Posterior vena cava (tissue), 2 donors: ENCODE data around the gene CALB2. TPM values are rescaled to one million over a fixed set of nuclear protein-coding genes. Genes with fewer than 3 reads are reported as not detected.
"Not testable (repeated sequence)": the region's sequence is repeated elsewhere in the genome, so short reads cannot be mapped to it uniquely, and the experiment has no call there.

Experiments used
- DNase-seq: peaks from one replicate; pipeline ENCODE4 v3.0.0-alpha.2; 2020; ENCODE audit warnings: low spot score
- intact Hi-C, 2 donors: fragments of 100-400 bp; cut with DNase I; formaldehyde crosslinking; loops; one replicate each; pipeline versions ENCODE4 v1.14.1 to v1.14.2; 2022 to 2023
- total RNA-seq, 2 donors: library from RNA; stranded (reverse); fragmentation: NEBNext Ultra II Directional; extraction: Animal tissue kit (Norgen Biotek cat#: 25700); gene quantifications; one replicate each; pipeline ENCODE4 v1.2.1, GENCODE V29; 2021
- donor health status: DM: yes; HTN: yes; CAD: no.
- donor health status: DM: yes; HTN: yes; CAD: no.

Gene CALB2
- total RNA-seq, 2 donors from 2014 or later, result 0.62 to 1.2 TPM

DNA sequence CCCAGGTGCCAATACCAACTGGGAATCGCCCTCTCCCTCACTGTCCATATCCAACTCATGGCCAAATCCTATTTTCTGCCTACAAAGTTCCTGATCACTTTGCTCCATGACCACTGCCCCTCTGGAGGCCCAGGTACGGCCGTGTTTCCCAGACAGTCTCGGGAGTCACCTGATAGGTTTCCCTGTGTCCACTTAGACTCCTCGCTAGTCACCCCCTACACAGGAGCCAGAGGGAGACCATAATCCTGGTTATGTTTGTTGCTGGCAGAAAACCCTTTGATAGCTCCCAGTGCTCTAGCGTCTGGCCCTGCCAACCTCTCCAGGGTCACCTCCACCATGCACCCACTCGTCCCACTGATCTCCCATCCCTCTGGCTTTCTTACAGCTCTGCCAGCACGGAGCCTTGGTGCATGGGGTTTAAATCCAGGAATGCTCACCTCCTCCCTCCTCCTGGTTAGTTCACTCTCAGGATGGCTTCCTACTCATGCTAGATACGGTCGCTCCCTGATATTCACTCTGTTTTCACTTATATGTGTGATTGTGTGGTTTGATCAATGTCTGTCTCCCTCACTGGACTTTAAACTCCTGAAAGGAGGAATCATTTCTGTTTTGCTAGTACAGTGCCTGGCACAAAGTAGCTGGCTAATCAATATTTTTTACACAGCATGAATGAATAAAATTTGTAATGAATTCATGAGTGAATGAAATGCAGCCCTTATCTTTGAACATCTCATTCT is 7.5 kb upstream of the CALB2 start:
- intact Hi-C loops, result no loop called here

DNA sequence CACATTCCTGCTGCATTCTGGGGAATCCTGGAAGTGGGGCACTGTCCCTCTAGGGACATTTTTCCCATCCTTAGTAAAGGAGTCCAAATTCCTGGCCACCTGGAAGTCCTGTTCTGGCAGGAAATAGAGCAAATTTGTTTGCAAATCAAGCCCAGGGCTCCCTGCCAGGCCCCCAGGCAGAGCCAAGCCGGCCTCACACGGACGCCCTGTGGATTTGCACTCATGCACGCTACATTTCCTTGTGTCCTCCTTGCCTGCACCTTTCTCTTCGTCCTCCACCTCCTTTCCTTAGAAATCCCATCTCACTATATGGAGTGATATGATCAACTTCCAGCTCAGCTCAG is 7.0 kb upstream of the CALB2 start:
- DNase-seq, result no peak
- intact Hi-C loops, result no loop called here

More for the DNA sequence above, 7.5 kb upstream of the CALB2 start:
- DNase-seq, result no peak

DNA sequence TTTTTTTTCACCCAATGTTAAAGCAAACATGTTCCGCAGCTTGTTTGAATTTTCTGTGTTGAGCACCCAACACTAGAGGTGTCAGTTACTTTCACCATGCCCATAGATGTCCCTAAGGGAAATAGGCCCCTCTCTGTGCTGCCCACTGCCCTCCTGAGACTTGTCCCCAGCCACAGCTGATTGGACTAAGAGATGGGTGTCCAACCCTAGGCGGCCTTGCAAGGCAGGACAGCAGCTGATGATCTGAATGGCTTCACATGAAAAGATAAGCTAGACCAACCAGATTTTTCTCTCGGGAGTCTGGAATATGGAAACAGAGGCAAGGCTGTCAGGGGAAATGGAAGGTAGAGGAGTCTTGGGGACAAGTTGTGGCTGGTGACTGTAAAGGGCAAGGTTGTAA is 6.1 kb upstream of the CALB2 start:
- DNase-seq, result no peak
- intact Hi-C loops, result no loop called here

DNA sequence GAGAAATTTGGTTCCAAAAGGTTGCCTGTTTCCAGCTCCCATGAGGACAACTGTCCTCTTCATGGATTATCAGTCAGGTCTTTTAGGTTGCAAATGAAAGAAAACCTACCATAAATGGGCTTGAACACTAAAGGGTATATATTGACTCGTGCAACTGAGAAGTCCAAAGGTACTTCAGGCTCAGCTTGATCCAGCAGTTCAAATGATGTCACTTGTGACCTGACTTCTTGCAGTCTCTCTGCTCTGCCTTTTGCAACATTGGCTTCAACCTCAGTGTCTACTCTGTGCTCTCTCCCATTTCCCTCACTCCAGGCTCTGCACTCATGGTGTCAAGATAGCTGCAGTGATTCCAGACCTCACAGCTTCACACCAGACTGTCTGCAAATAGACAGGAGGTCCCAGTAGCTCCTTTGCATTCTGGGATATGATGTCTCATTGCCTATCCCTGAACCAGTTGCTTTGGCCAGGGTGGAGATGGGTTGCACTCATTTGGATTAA is 5.5 kb upstream of the CALB2 start:
- intact Hi-C loops, result no loop called here
- DNase-seq, result no peak

DNA sequence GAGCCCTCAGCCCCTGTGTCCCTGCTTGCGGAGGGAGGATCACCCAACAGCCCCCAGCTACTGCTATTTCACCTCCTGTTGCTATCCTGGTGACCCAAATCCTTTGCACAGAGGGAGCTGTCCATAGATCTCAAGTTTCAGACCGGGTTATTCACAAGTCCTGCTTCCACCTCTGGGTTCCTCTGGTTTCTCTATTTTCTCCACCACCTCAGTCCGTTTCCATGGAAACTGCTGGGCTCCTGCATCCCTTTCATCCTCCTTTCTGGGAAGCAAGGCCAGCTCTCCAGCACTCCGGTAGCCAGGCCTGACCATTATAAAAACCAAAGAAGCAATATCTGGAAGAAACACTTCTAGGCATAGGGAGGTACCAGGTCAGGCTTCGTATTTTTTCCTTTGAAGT is 4.8 kb upstream of the CALB2 start:
- intact Hi-C loops, result no loop called here
- no peak for DNase-seq

DNA sequence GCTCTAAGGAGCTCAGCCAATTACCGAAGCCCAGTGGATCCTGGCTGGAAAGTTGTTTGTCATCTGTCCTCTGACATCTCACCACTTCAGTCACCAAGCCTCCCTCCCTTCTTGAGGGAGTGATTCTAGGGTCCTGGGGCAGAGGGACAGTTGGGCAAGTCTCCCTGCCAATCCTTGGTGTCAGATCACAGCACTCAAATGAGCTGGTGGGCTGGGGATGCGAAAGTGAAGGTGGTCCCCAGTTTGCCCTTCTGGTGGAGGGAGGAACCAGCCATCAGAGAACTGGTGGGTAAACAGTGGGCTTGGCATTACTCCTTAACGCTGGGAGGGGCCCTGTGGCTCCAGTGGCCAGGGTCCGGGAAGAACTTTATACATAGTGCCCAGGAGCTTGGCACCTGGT is 4.4 kb upstream of the CALB2 start:
- intact Hi-C loops, result no loop called here
- DNase-seq, result no peak

DNA sequence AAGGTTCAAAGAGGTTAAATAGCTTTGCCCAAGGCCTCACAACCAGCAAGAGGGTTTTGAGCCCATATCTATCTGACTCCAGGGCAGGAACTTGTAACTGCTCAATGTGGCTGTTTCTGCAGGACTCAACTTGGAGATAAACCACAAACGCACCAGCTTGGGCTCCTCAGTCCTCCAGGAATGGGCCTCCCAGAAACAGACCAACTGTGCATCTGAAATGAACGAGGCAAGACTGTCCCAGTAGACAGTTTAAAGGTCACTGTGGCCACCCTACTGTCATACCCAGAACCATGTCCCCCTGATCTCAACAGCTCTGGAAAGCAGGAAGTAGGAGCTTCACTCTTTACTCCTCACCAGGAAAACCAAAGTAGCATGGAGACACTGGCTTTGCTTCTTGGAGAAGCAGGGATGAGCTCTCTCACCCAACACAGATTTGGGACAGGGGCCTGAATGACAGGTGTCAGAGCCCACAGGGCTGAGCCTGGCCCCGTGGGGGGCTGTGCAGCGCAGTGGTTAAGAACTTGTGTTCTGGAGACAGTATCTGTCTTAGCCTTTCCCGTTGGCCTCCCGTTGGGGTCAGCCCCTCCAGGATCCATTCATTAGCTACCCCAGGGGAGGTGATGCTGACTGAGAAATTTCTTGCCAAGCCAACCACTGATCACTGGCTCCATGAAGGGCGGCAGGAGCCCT is 2.3 kb upstream of the CALB2 start:
- intact Hi-C loops, result no loop called here
- DNase-seq, result no peak

DNA sequence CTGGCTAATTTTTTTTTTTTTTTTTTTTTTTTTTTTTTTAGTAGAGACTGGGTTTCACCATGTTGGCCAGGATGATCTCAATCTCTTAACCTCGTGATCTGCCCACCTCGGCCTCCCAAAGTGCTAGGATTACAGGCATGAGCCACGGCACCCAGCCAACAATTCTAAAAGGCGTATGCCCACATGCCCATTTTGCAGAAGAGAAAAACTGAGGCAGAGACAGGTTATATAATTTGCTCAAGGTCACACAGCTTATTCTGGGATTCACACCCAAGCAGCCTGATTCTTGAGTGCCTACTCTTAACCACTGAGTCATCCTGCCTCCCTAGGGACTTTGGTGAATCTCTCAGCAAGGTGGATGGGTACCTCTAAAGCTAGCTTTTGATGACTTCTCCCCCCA is 1.6 kb upstream of the CALB2 start:
- DNase-seq, intact Hi-C loops: not testable (repeated sequence)

DNA sequence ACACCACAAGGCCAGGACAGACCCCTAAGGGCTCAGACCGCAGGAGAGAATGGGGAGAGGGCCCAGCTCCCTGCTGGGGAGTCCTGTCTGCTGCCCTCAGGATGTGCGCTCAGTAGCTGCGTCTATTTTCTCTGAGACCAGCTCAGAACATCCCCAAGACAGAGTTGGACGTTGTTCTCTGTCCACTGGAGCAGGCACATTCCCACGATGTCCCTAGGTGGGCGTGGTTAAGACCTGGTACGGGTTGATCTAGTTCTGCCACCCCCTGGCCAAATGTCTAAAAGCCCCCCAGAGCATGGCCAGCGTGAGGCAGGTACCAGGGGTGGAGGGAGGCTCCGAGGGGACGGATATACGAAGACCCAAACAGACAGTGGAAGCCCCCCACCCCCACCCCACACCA is 842 bp upstream of the CALB2 start:
- intact Hi-C loops, result no loop called here
- DNase-seq, result no peak

DNA sequence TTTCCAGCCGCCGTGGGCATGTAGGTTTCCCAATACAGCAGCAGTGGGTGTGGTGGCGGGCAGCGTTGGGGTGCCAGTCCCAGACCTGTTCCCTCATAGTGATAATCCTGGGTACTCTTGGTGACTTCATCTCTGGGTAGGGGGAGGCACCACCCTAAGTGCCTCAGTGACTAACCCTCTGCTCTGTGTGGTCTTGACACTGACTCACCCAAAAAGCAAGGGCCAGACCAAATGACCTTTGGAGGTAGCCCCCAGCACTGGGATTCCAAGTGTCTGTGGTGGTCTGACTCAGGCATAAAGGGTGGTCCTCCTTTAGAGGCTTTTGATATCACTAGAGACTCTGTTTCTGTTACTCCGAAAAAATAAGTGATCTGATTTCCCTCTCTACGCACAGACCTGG is 908 bp downstream of the CALB2 start:
- DNase-seq, result no peak
- intact Hi-C loops, result no loop called here

DNA sequence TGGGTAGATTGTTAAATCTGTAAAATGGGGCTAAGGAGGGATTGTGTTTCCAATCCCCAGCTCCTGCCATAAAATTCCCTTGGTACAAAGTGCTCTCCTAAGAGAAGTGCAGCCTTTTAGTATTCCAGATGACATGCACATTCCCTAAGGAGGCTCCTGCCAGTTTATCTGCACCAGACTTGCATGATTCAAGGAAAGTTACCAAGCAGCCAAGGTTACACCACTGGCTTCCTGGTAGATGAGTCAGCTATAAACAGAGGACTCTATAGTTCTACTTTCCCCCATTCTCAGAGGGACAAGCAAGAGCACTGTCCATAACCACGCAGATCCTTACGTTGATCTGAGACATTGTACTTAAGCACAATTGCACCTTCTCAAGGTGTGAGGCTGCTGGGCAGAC is 1.9 kb downstream of the CALB2 start:
- no peak for DNase-seq
- intact Hi-C loops, result no loop called here

DNA sequence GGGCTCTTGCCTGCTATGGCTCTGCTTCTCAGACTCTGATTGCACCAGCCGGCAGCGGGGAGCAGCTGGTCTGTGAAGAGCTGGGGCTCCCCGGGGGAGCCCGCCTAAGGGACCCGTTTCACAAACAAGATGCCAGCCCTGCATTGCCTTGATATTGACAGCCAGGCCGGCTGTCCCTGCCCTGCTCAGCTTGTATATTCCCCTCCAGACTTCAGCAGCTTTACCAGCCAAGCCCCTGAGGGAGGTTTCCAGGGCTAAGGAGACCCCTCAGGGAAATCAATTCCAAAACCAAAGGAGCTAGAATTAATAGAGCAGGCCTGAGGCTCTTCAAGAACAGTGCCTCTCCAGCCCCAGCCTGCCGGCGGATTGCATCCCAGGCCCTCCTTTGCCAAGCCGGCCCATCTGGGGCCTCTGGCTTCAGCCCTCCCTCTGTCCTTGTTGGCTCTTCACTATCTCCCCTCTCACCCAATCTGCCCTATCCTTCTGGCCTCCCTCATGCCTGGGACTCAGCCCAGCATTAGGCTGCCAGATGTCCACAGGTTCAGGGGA is 5.7 kb downstream of the CALB2 start:
- intact Hi-C loops, result no loop called here
- no peak for DNase-seq

DNA sequence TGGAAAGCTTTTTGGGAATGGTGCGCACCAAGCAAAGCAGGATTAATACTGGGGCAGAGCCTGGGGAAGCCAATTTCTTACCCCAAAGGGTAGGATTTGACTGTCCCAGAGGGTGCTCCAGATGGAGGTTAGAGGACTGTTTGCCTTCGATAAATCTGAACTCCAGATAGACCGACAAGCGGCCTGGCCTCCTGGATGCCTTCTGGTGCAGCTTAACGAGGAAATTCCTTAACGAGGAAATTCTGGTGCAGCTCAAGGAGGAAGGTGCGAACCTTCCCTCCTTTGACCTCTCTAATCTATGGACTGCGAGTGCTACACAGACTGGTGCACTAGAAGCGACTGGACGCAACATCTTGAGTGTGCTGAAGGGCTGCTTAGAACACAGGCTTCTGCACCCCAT is 6.5 kb downstream of the CALB2 start:
- intact Hi-C loops, result no loop called here
- DNase-seq, result no peak

DNA sequence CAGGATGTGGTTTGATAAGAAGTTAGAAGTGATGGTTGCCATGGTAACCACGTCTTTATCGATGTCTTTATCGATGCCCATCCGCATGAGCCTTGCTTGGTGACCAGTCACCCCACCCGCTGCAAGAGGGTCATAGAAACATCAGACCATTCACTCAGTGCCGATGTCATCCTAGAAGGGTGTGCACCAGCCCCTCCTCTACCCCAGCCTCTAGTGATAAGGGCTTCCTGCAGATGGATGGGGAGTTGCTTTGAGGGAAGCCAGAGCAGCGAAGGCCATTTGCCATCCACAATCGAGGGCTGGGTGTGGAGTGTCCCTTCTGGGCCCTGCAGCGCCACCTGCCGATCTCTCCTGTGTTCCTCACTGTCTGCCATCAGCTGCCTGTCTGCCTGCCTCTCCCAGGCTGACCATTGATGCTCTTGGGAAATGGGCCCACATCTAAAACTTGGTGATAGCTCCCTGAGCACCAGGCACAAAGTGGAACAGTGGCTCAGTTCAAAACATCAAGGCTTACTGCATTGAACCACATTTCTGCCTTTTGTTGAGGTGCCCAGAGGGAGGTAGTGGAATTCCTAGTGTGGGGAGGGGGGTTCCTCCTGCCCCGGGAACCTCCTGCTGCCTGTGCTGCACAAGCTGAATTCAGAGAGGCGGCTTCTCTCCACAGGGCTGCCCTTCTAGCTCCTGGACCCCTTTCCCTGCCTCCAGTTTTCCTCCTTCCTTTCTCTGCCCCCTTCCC is 8.9 kb downstream of the CALB2 start:
- intact Hi-C loops, result no loop called here
- peak; percentile 34 for DNase-seq

DNA sequence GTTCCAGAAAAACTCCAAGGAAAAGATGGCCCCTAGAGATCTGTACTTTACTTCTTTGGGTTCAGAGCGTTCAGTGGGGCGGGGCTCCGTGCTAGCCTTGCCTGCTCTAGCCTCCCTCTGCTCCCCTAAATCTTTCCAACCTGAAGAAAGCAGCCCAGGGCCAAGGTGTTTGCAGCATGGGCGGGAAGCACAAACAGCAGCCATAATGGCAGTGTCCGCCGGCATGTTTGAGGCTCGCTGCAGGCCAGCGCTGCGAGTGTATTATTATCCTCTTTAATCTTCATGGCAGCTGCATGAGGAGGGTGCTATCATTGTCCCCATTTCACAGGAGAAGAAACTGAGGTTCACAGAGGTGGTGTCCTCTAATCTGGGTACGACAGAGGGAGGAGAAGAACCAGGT is 10.4 kb downstream of the CALB2 start:
- intact Hi-C loops, result no loop called here

DNA sequence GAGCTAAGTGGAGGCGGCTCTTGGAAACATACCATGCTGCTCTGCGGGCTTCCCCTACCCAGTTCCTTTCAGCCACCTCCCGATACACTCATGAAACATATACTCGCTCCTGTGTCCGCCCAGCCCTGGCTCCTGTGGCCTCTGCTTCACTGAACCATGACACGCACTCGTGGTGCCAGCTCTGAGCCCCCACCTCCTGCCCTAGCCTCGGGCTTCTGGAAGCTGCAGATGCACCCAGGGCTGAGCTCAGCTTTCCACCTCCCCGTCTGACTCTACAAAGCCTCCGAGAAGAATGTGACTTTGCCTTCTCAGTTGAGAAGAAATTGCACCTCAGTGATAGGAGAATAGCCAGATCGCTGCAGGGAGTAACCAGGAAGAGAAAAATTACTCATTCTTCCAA is 11.0 kb downstream of the CALB2 start:
- DNase-seq, result no peak
- intact Hi-C loops, result no loop called here

More for the DNA sequence above, 10.4 kb downstream of the CALB2 start:
- no peak for DNase-seq

DNA sequence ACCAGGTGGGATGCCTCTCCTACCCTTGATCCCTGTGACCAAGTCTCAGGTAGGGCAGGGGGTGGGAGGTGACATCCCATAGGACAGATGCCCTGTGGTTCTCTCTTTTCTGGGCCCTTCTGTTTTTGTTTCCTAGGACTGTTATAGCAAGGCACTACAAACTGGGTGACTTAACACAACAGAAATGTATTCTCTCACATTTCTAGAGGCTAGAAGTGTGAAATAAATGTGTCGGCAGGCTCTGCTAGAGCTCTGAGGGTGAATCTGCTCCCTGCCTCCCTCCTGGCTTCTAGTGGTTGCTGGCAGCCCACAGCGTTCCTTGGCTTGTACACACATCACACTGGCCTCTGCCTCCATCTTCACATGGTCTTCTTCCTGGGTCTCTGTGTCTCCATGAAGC is 12.7 kb downstream of the CALB2 start:
- DNase-seq, result no peak
- intact Hi-C loops, result no loop called here

DNA sequence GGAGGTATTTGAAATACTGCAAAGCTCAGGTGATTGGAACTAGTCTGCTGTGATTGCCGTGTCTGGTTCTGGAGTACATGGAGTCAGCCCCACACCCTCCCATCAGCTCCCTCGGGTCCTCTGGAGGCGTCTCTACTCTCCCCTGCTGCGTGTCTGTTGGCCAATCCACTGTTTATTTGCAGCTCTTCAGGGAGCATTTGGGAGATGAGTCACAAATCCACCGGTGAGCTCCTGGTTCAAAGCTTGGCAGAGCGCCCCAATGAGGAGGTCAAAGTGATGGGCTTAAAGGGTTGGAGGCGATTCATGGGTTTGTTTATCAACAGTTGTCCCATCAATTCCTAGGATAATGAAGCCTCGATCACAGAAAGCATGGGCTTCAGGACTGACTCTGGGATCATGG is 14.6 kb downstream of the CALB2 start:
- peak; percentile 10 for DNase-seq

DNA sequence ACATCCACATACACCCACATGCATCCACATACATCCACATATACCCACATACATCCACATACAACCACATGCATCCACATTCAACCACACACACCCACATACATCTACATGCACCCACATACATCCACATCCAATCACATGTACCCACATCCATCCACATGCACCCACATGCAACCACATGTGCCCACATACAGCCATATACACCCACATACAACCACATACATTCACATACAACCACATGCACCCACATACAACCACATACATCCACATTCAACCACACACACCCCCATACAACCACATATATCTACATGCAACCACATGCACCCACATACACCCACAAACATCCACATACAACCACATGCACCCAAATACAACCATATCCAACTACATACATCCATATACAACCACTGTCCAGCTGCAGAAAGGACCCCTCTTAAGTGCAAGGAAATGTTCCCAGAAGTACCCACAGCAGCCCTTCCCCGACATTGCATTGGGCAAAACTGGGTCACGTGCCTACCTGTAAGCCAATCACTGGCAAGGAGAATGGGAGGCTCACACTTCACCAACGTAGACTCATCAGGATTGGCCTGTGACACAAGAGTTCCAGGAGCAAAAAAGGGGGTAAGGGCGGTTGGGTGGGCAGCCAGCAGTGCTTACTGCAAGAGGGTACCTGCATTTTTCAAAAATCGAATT is 18.1 kb downstream of the CALB2 start:
- intact Hi-C loops, result no loop called here

More for the DNA sequence above, 14.6 kb downstream of the CALB2 start:
- intact Hi-C loops, result no loop called here

DNA sequence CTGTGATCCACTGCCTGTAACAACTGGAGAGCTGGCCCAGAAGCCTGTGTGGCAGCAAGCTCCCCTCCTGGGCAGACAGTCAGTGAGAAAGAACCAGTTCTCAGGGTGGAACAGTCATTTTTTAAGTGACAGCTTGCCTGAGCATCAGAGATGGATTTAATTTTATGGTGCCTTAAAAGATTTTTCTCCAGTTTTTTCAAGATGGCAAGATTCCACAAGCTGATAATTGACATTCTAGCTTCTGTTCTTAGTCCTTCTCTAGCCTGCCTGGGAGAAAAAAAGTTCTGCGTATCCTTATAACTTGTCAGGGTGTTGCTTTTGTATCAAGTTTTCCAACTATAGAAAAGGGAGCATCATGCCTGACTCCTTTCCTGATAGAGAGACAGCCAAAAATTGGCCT is 21.2 kb downstream of the CALB2 start:
- intact Hi-C loops, result no loop called here
- DNase-seq, result no peak

More for the DNA sequence above, 18.1 kb downstream of the CALB2 start:
- no peak for DNase-seq
